Measurements from ENCODE around the gene SPG11.

Gene SPG11

GRCh38 chr15:44676676-44677075 lies 13.2 kb upstream of the SPG11 start:
- Histone ChIP-seq H3K9me3 (no peaks in the 10 kb centered on the region), H3K4me3 (ENCODE audit: low read depth, low read length) (no peak overlapping the region), H3K36me3 (no peaks in the 10 kb centered on the region), H3K4me1 (no peaks in the 10 kb centered on the region), H3K27me3 (0 out of 2 replicates have a peak, but pooled peaks cover 3% of the 10 kb centered on the region)
- no peak for DNase-seq
- TF ChIP-seq, protein P1, sequence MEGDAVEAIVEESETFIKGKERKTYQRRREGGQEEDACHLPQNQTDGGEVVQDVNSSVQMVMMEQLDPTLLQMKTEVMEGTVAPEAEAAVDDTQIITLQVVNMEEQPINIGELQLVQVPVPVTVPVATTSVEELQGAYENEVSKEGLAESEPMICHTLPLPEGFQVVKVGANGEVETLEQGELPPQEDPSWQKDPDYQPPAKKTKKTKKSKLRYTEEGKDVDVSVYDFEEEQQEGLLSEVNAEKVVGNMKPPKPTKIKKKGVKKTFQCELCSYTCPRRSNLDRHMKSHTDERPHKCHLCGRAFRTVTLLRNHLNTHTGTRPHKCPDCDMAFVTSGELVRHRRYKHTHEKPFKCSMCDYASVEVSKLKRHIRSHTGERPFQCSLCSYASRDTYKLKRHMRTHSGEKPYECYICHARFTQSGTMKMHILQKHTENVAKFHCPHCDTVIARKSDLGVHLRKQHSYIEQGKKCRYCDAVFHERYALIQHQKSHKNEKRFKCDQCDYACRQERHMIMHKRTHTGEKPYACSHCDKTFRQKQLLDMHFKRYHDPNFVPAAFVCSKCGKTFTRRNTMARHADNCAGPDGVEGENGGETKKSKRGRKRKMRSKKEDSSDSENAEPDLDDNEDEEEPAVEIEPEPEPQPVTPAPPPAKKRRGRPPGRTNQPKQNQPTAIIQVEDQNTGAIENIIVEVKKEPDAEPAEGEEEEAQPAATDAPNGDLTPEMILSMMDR (IDR thresholded peaks at IDR 0.05; ENCODE audit: low read depth, low read length), result no peak

- H3K4me3 ChIP-seq (ENCODE audit: low read depth, low read length), result no peak overlapping the region
- TF ChIP-seq, protein P1 (IDR thresholded peaks at IDR 0.05; ENCODE audit: low read depth, low read length), result no peak
- DNase-seq, result no peak
Measured at GRCh38 chr15:44675911-44676310, 12.4 kb upstream of the SPG11 start.

GRCh38 chr15:44673639-44674038 lies 10.2 kb upstream of the SPG11 start:
- TF ChIP-seq, protein P1 (IDR thresholded peaks at IDR 0.05; ENCODE audit: low read depth, low read length), result no peak
- Histone ChIP-seq H3K4me3 (ENCODE audit: low read depth, low read length) (no peak overlapping the region), H3K36me3 (no peaks in the 10 kb centered on the region), H3K4me1 (no peaks in the 10 kb centered on the region), H3K9me3 (no peaks in the 10 kb centered on the region), H3K27me3 (no peaks in the 10 kb centered on the region)
- DNase-seq, result no peak

More at GRCh38 chr15:44675911-44676310, 12.4 kb upstream of the SPG11 start:
- Histone ChIP-seq H3K4me1 (no peaks in the 10 kb centered on the region), H3K9me3 (no peaks in the 10 kb centered on the region), H3K36me3 (no peaks in the 10 kb centered on the region), H3K27me3 (no peaks in the 10 kb centered on the region)

GRCh38 chr15:44670087-44670950 lies 6.9 kb upstream of the SPG11 start:
- H3K4me1 ChIP-seq, result no peaks in the 10 kb centered on the region
- no peak overlapping the region for H3K4me3 ChIP-seq (ENCODE audit: low read depth, low read length)
- TF ChIP-seq, protein P1 (IDR thresholded peaks at IDR 0.05; ENCODE audit: low read depth, low read length), result no peak
- H3K36me3 ChIP-seq, result no peaks in the 10 kb centered on the region
- no peaks in the 10 kb centered on the region for H3K27me3 ChIP-seq
- no peak for DNase-seq
- H3K9me3 ChIP-seq, result no peaks in the 10 kb centered on the region

- TF ChIP-seq, protein P1 (IDR thresholded peaks at IDR 0.05; ENCODE audit: low read depth, low read length), result no peak
- no peaks in the 10 kb centered on the region for H3K27me3 ChIP-seq
- no peak for DNase-seq
- H3K4me3 ChIP-seq (ENCODE audit: low read depth, low read length), result no peak overlapping the region
- H3K36me3 ChIP-seq, result no peaks in the 10 kb centered on the region
- no peaks in the 10 kb centered on the region for H3K9me3 ChIP-seq
- peaks cover 3% of the 10 kb centered on the region for H3K4me1 ChIP-seq
Measured at GRCh38 chr15:44668921-44669320, 5.5 kb upstream of the SPG11 start.

- Histone ChIP-seq H3K36me3 (no peaks in the 10 kb centered on the region), H3K9me3 (no peaks in the 10 kb centered on the region), H3K27me3 (no peaks in the 10 kb centered on the region), H3K4me1 (peaks cover 5% of the 10 kb centered on the region), H3K4me3 (ENCODE audit: low read depth, low read length) (no peak overlapping the region)
- DNase-seq, result no peak
- TF ChIP-seq, protein P1 (IDR thresholded peaks at IDR 0.05; ENCODE audit: low read depth, low read length), result no peak
Measured at GRCh38 chr15:44667039-44667360, 3.5 kb upstream of the SPG11 start.
